Karpas-422 (cell line): ENCODE measurements around the gene TTC5. TPM values are rescaled to one million over a fixed set of nuclear protein-coding genes. Genes with fewer than 3 reads are reported as not detected.
"Not testable (repeated sequence)": the region's sequence is repeated elsewhere in the genome, so short reads cannot be mapped to it uniquely, and the experiment has no call there.

Experiments used
- DNase-seq: peaks from one replicate; pipeline ENCODE4 v3.0.0-alpha.2; 2015
- H2AFZ ChIP-seq: fragments of 200-600 bp; sonication (generic); 2 replicates; pipeline ENCODE4 v1.6.1; 2014; ENCODE audit warnings: antibody characterized with exemption, low read length, mixed read lengths
- H3K27ac ChIP-seq: fragments of 200-600 bp; sonication (generic); 2 replicates; pipeline ENCODE4 v1.5.1; 2014; ENCODE audit warnings: mild to moderate bottlenecking, low read length, moderate library complexity
- H3K27me3 ChIP-seq: fragments of 200-600 bp; sonication (generic); 2 replicates; pipeline ENCODE4 v1.6.1; 2014; ENCODE audit warnings: low read length, mixed read lengths
- H3K36me3 ChIP-seq: fragments of 200-600 bp; sonication (generic); 2 replicates; pipeline ENCODE4 v1.6.1; 2014; ENCODE audit warnings: low read length, mixed read lengths; ENCODE audit not compliant: insufficient read depth
- H3K4me1 ChIP-seq: fragments of 200-600 bp; sonication (generic); 2 replicates; pipeline ENCODE4 v1.6.1; 2014; ENCODE audit warnings: mild to moderate bottlenecking, low read length, mixed read lengths
- H3K4me2 ChIP-seq: fragments of 200-600 bp; sonication (generic); 2 replicates; pipeline ENCODE4 v1.6.1; 2014; ENCODE audit warnings: low read length, low read depth, mild to moderate bottlenecking; ENCODE audit not compliant: poor library complexity, severe bottlenecking
- H3K4me3 ChIP-seq: fragments of 200-600 bp; sonication (generic); 2 replicates; pipeline ENCODE4 v1.5.1; 2014; ENCODE audit warnings: mild to moderate bottlenecking, antibody characterized with exemption, low read length, mixed read lengths
- H3K79me2 ChIP-seq: fragments of 200-600 bp; sonication (generic); 2 replicates; pipeline ENCODE4 v1.6.1; 2014; ENCODE audit warnings: mild to moderate bottlenecking, low read length, mixed read lengths
- H3K9ac ChIP-seq: fragments of 200-600 bp; sonication (generic); 2 replicates; pipeline ENCODE4 v1.6.0; 2014; ENCODE audit warnings: low read length
- H3K9me2 ChIP-seq: fragments of 200-600 bp; sonication (generic), shearing (Covaris generic); replicated peaks from 2 replicates; pipeline ENCODE4 v1.6.0; 2014; ENCODE audit warnings: mild to moderate bottlenecking, low read length, moderate library complexity; ENCODE audit not compliant: insufficient read depth
- H3K9me3 ChIP-seq: fragments of 300-700, 200-600 bp; sonication (generic); 2 replicates; pipeline ENCODE4 v1.6.1; 2014; ENCODE audit warnings: low read length, mixed read lengths
- H4K20me1 ChIP-seq: fragments of 200-600 bp; sonication (generic); 2 replicates; pipeline ENCODE4 v1.6.1; 2014; ENCODE audit warnings: mild to moderate bottlenecking, antibody characterized with exemption, low read length, low read depth; ENCODE audit not compliant: insufficient read depth
- total RNA-seq: library from RNA; depleted of rRNA; stranded (reverse); fragments of >200 nt; shearing (Covaris generic); gene quantifications from 2 replicates; pipeline ENCODE4 v1.2.3, GENCODE V29; 2014; ENCODE audit warnings: low replicate concordance

The TTC5 gene
- total RNA-seq, 1 experiment from 2014 or later, result 28.0 TPM

DNA sequence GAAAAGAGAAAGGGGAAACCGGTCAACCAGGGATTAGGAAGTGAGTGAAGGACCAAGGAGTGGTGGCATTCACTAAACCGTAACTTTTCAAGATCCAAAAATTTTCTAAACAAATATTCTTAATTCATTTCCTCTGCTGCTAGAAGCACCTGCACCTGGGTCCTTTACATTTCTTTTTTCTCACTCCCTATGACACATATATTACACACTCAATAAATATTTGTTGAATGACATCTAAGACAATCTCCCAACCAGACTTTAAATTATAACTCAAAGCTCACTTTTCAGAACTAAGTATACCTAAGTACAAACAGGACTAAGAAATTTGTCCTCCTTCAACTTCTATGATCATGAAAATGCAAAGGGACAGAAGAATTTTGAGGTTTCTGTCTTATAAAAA, 11.1 kb downstream of the TTC5 start:
- Histone ChIP-seq H3K79me2 (no peaks in the 10 kb centered on the region), H3K9me3 (no peaks in the 10 kb centered on the region), H4K20me1 (no peaks in the 10 kb centered on the region), H3K9me2 (no peaks in the 10 kb centered on the region), H3K27ac (peak overlapping the region; percentile 62), H3K36me3 (peaks cover 65% of the 10 kb centered on the region), H3K4me1 (peaks cover 22% of the 10 kb centered on the region), H3K4me3 (no peak overlapping the region), H3K9ac (no peak overlapping the region), H2AFZ (no peak overlapping the region), H3K4me2 (peak overlapping the region; percentile 36), H3K27me3 (no peaks in the 10 kb centered on the region)
- DNase-seq, result no peak

DNA sequence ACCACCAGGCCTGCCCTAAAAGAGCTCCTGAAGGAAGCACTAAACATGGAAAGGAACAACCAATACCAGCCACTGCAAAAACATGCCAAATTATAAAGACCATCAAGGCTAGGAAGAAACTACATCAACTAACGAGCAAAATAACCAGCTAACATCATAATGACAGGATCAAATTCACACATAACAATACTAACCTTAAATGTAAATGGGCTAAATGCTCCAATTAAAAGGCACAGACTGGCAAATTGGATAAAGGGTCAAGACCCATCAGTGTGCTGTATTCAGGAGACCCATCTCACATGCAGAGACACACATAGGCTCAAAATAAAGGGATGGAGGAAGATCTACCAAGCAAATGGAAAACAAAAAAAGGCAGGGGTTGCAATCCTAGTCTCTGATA, 23.8 kb downstream of the TTC5 start:
- not testable (repeated sequence) for H3K4me1 ChIP-seq, H3K4me3 ChIP-seq, H3K9me2 ChIP-seq, H3K27ac ChIP-seq, H3K4me2 ChIP-seq, H3K9ac ChIP-seq, H2AFZ ChIP-seq, H4K20me1 ChIP-seq, H3K79me2 ChIP-seq, H3K27me3 ChIP-seq, DNase-seq, H3K9me3 ChIP-seq
- peaks cover 10% of the 10 kb centered on the region for H3K36me3 ChIP-seq

- H4K20me1 ChIP-seq, H3K9ac ChIP-seq, H3K27me3 ChIP-seq, H3K27ac ChIP-seq, H3K36me3 ChIP-seq, H3K4me1 ChIP-seq, H3K9me2 ChIP-seq, DNase-seq, H3K4me3 ChIP-seq, H3K9me3 ChIP-seq, H3K4me2 ChIP-seq, H2AFZ ChIP-seq, H3K79me2 ChIP-seq: not testable (repeated sequence)
Observed at GRCh38 chr14:20280265-20280664, 25.5 kb downstream of the TTC5 start.

- H4K20me1 ChIP-seq, result no peaks in the 10 kb centered on the region
- H3K9me2 ChIP-seq, result no peaks in the 10 kb centered on the region
- no peaks in the 10 kb centered on the region for H3K79me2 ChIP-seq
- H3K4me1 ChIP-seq, result no peaks in the 10 kb centered on the region
- H3K27ac ChIP-seq, result no peak overlapping the region
- peaks cover 10% of the 10 kb centered on the region; the same call in 1 of the 2 replicates for H3K9me3 ChIP-seq
- no peak overlapping the region for H3K4me2 ChIP-seq
- no peak overlapping the region for H3K9ac ChIP-seq
- no peak overlapping the region for H2AFZ ChIP-seq
- H3K27me3 ChIP-seq, result no peaks in the 10 kb centered on the region
- H3K36me3 ChIP-seq, result peaks cover 16% of the 10 kb centered on the region
- no peak for DNase-seq
- no peak overlapping the region for H3K4me3 ChIP-seq
Observed at GRCh38 chr14:20278414-20278813, 27.3 kb downstream of the TTC5 start.

DNA sequence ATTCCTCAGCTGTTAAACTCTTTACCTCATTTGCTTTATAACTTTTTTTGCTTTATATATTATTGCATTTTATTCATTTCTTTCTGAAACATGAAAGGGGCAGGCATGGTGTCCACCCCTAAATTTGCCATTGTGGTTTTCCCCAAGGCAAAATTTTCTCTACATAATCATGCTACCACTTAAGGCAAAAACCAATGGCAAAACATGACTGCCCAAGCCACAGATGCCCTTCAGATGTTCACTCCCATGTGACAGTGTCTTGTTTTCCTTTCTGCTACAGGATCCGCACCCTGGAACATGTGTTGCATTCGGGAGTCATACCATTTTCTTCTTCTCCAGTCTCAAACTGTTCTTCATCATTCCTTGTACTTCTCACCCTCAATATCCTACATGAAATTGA, 28.3 kb downstream of the TTC5 start:
- no peak overlapping the region for H2AFZ ChIP-seq
- H3K9me2 ChIP-seq, result no peaks in the 10 kb centered on the region
- H4K20me1 ChIP-seq, result no peaks in the 10 kb centered on the region
- H3K36me3 ChIP-seq, result peaks cover 16% of the 10 kb centered on the region
- no peak overlapping the region for H3K4me3 ChIP-seq
- H3K4me1 ChIP-seq, result no peaks in the 10 kb centered on the region
- no peak overlapping the region for H3K4me2 ChIP-seq
- H3K9me3 ChIP-seq, result peaks cover 10% of the 10 kb centered on the region; the same call in 1 of the 2 replicates
- H3K27ac ChIP-seq, result no peak overlapping the region
- no peak for DNase-seq
- H3K79me2 ChIP-seq, result no peaks in the 10 kb centered on the region
- H3K9ac ChIP-seq, result no peak overlapping the region
- no peaks in the 10 kb centered on the region for H3K27me3 ChIP-seq

- no peaks in the 10 kb centered on the region for H3K27me3 ChIP-seq
- DNase-seq, result no peak
- peaks cover 16% of the 10 kb centered on the region for H3K36me3 ChIP-seq
- H3K4me2 ChIP-seq, result no peak overlapping the region
- no peak overlapping the region for H3K9ac ChIP-seq
- H3K9me2 ChIP-seq, result no peaks in the 10 kb centered on the region
- H3K9me3 ChIP-seq, result peaks cover 10% of the 10 kb centered on the region; the same call in 1 of the 2 replicates
- no peaks in the 10 kb centered on the region for H3K79me2 ChIP-seq
- H4K20me1 ChIP-seq, result no peaks in the 10 kb centered on the region
- no peak overlapping the region for H3K27ac ChIP-seq
- no peak overlapping the region for H2AFZ ChIP-seq
- H3K4me1 ChIP-seq, result no peaks in the 10 kb centered on the region
- no peak overlapping the region for H3K4me3 ChIP-seq
Observed at GRCh38 chr14:20274062-20274461, 31.7 kb downstream of the TTC5 start.

DNA sequence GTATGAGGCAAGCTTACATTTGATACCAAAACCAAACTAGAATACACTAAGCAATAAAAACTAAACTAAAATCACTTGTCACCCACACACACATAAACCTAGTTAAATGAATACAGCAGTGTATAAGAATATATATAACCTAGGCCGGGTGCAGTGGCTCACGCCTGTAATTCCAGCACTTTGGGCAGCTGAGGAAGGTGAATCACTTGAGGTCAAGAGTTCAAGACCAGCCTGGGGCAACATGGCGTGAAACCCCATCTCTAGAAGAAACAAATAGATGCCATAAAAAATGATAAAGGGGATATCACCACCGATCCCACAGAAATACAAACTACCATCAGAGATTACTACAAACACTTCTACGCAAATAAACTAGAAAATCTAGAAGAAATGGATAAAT, 41.4 kb downstream of the TTC5 start:
- H3K36me3 ChIP-seq, H3K4me3 ChIP-seq, H4K20me1 ChIP-seq, H3K9me3 ChIP-seq, H3K4me2 ChIP-seq, H3K27me3 ChIP-seq, H3K9me2 ChIP-seq, H3K27ac ChIP-seq, H3K79me2 ChIP-seq, H2AFZ ChIP-seq, DNase-seq, H3K9ac ChIP-seq: not testable (repeated sequence)
- H3K4me1 ChIP-seq, result peaks cover 10% of the 10 kb centered on the region

DNA sequence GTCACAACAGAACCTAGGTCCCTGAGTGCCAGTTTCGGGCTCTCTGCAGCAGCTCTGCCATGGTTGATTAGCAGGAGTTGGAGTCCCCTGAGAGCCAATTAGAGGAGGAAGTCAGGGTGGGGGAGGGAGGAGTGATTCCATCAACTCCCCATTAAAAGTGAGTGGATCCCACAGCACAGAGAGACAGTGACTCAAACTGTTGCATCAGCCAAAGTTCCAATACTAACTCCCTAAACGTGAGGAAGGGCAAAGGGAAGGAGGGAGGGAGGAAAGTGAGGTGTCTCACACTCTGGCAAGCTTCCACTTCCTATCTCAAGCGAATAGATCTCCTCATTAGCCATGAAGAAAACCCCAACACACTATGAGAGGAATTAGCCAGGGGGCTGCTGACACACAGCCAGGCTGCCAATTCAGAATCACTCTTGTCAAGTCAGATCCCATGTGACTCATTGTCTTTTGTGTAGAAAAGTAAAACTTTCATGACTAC, 43.1 kb downstream of the TTC5 start:
- Histone ChIP-seq H3K9me3 (no peaks in the 10 kb centered on the region), H3K79me2 (no peaks in the 10 kb centered on the region), H3K27ac (no peak overlapping the region), H3K36me3 (no peaks in the 10 kb centered on the region), H3K4me2 (no peak overlapping the region), H2AFZ (no peak overlapping the region), H3K27me3 (no peaks in the 10 kb centered on the region), H3K4me3 (no peak overlapping the region), H3K9ac (no peak overlapping the region), H4K20me1 (no peaks in the 10 kb centered on the region), H3K9me2 (no peaks in the 10 kb centered on the region), H3K4me1 (peaks cover 10% of the 10 kb centered on the region)
- DNase-seq, result peak; percentile 60
